NCI-H128 (cell line): Measurements from ENCODE around the gene GDPGP1.

Source experiments
- DNase-seq: peaks from one replicate; lab custom pipeline; 2025; ENCODE audit not compliant: unreplicated experiment; lab: John Stamatoyannopoulos, UW

GDPGP1 gene

DNA sequence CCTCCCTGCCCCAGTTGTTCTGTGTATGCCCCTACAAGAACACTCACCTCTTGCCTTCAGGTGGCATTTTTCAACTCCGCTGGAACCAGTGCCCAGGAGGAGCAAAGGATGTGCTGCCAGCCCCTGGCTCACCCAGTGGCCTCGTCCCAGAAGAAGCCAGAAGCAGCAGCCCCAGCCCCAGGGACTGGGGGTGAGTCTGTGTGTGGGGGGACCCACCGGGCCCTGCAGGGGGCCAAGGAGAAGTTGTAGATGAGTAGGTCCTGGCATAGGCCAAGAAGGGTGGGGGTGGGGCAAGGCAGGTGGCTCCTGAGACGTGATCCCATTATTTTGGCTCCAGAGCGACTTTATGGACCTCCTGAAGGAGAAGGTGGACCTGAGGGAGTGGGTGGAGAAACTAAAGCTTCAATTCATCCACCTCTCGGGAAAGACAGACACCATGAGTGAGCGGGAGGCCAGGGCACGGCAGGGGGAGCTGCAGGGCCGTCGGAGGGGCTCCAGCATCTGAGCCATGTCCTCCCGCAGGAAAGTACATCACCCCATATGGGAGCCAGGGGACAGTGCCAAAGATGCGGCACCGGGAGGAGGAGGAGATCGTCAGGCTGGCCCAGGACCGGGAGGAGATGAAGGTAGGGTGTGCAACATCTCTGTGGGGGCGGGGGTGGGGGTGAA, 60.7 kb downstream of the GDPGP1 start:
- no peak for DNase-seq

DNA sequence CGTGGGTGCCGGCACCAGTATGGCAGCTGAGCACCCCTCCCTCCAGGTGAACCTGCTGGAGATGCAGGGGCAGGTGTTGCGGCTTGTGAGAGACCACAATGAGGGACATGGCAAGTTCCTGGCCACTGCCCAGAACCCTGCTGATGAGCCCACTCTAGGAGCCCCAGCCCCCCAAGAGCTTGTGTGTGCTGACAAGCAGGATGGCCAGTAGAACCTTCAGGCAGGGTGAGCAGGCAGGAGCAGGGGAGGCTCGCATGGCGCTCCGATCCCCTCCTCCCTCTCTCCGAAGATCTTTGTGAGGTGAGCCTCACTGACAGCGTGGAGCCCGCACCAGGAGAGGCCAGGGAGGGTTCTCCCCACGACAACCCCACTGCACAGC, 61.2 kb downstream of the GDPGP1 start:
- no peak for DNase-seq
